ENCODE results near the gene ROBO4. TPM values are rescaled to one million over a fixed set of nuclear protein-coding genes. Genes with fewer than 3 reads are reported as not detected.

ROBO4 gene
- total and polyA plus RNA-seq, 2 of the 13 experiments (the other 11 are each of a cell fraction or from before 2014, with no cell fraction given), result 0.07 to 1.1 TPM

DNA sequence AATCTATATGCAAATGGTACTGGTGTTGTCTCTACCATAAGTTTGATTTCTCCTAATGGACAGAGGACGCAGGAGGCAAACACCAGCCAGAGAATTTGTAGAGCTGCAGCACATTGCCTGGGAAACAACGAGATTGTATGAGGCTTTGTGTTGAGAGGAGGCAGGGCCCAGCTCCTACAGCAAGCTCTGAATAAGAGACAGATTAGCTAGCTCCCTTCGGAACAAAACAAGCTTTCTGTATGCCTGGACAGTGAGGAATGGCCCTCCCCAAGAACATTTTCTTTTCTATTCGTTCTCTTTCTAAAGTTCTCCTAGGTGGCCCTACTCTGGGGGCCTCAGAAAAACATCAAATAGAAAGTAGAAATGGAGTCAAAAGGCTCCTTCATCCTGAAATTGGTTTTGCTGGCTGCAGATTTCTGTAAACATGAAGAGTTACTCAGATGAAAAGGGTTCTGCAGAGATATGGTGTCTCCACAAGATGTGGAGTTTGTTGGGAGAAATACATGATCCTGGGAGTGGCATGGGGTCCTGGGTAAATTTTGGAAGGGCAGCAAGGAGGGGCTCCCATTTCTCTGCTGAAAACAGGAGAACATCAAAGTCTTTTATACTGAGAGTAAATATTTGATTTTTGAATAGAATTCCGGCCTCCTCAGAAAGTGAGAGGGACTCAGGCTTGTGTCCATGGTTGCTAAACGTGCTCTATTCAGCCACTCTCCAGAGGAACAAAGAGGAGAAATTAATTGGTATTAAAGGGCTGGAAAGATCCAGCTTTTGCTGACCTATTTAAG, 45.0 kb upstream of the ROBO4 start (continued):
- TF ChIP-seq HOMEZ (CRISPR knock-in tag; IDR thresholded peaks at IDR 0.05; ENCODE audit: low read depth) (0 out of 2 replicates have a peak, but pooled peaks have one; percentile 17), SOX5 (CRISPR knock-in tag; IDR thresholded peaks at IDR 0.05; ENCODE audit: borderline replicate concordance) (peak; percentile 60), TARDBP (CRISPR knock-in tag; IDR thresholded peaks at IDR 0.05) (peak; percentile 62; the same call in 1 of the 2 replicates), HMG20A (CRISPR knock-in tag; IDR thresholded peaks at IDR 0.05; ENCODE audit: borderline replicate concordance) (0 out of 2 replicates have a peak, but pooled peaks have one; percentile 11), ZSCAN30 (CRISPR knock-in tag; IDR thresholded peaks at IDR 0.05) (0 out of 2 replicates have a peak, but pooled peaks have one; percentile 35), FOXA1 (IDR thresholded peaks at IDR 0.05) (no peak), FOXA1 (CRISPR knock-in tag; IDR thresholded peaks at IDR 0.05) (no peak; the same call in 1 of the 2 replicates), ZSCAN9 (CRISPR knock-in tag; IDR thresholded peaks at IDR 0.05; ENCODE audit: borderline replicate concordance) (no peak), POLR2G (IDR thresholded peaks at IDR 0.05; ENCODE audit: low read depth, low read length) (0 out of 2 replicates have a peak, but pooled peaks have one; percentile 16), ZNF543 (CRISPR knock-in tag; IDR thresholded peaks at IDR 0.05) (peak; percentile 41; the same call in 1 of the 2 replicates), GATA4 (IDR thresholded peaks at IDR 0.05; ENCODE audit: borderline replicate concordance, low read depth) (peak; percentile 65; the same call in 1 of the 2 replicates), ZNF207 (IDR thresholded peaks at IDR 0.05; ENCODE audit: borderline replicate concordance) (no peak), HOXA3 (CRISPR knock-in tag; IDR thresholded peaks at IDR 0.05) (0 out of 2 replicates have a peak, but pooled peaks have one; percentile 36), HOXD1 (CRISPR knock-in tag; IDR thresholded peaks at IDR 0.05) (0 out of 2 replicates have a peak, but pooled peaks have one; percentile 14), SAP130 (CRISPR knock-in tag; IDR thresholded peaks at IDR 0.05; ENCODE audit: low read depth) (peak; percentile 34; the same call in 1 of the 2 replicates), ARNTL (CRISPR knock-in tag; IDR thresholded peaks at IDR 0.05) (0 out of 2 replicates have a peak, but pooled peaks have one; percentile 45), NFKB2 (CRISPR knock-in tag; IDR thresholded peaks at IDR 0.05; ENCODE audit: borderline replicate concordance) (no peak), ZNF10 (CRISPR knock-in tag; IDR thresholded peaks at IDR 0.05; ENCODE audit: borderline replicate concordance, low read depth) (no peak)
- TF ChIP-seq, protein P1, sequence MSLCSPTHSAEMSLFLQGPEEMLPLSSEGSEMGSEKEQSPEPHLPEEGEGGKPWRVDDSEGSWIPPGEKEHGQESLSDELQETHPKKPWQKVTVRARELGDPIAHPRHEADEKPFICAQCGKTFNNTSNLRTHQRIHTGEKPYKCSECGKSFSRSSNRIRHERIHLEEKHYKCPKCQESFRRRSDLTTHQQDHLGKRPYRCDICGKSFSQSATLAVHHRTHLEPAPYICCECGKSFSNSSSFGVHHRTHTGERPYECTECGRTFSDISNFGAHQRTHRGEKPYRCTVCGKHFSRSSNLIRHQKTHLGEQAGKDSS (CRISPR knock-in tag; IDR thresholded peaks at IDR 0.05; ENCODE audit: borderline replicate concordance, low read depth), result 0 out of 2 replicates have a peak, but pooled peaks have one; percentile 11
- TF ChIP-seq, protein P2, sequence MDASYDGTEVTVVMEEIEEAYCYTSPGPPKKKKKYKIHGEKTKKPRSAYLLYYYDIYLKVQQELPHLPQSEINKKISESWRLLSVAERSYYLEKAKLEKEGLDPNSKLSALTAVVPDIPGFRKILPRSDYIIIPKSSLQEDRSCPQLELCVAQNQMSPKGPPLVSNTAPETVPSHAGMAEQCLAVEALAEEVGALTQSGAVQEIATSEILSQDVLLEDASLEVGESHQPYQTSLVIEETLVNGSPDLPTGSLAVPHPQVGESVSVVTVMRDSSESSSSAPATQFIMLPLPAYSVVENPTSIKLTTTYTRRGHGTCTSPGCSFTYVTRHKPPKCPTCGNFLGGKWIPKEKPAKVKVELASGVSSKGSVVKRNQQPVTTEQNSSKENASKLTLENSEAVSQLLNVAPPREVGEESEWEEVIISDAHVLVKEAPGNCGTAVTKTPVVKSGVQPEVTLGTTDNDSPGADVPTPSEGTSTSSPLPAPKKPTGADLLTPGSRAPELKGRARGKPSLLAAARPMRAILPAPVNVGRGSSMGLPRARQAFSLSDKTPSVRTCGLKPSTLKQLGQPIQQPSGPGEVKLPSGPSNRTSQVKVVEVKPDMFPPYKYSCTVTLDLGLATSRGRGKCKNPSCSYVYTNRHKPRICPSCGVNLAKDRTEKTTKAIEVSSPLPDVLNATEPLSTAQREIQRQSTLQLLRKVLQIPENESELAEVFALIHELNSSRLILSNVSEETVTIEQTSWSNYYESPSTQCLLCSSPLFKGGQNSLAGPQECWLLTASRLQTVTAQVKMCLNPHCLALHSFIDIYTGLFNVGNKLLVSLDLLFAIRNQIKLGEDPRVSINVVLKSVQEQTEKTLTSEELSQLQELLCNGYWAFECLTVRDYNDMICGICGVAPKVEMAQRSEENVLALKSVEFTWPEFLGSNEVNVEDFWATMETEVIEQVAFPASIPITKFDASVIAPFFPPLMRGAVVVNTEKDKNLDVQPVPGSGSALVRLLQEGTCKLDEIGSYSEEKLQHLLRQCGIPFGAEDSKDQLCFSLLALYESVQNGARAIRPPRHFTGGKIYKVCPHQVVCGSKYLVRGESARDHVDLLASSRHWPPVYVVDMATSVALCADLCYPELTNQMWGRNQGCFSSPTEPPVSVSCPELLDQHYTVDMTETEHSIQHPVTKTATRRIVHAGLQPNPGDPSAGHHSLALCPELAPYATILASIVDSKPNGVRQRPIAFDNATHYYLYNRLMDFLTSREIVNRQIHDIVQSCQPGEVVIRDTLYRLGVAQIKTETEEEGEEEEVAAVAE (CRISPR knock-in tag; IDR thresholded peaks at IDR 0.05; ENCODE audit: borderline replicate concordance), result no peak
- TF ChIP-seq, protein P3, sequence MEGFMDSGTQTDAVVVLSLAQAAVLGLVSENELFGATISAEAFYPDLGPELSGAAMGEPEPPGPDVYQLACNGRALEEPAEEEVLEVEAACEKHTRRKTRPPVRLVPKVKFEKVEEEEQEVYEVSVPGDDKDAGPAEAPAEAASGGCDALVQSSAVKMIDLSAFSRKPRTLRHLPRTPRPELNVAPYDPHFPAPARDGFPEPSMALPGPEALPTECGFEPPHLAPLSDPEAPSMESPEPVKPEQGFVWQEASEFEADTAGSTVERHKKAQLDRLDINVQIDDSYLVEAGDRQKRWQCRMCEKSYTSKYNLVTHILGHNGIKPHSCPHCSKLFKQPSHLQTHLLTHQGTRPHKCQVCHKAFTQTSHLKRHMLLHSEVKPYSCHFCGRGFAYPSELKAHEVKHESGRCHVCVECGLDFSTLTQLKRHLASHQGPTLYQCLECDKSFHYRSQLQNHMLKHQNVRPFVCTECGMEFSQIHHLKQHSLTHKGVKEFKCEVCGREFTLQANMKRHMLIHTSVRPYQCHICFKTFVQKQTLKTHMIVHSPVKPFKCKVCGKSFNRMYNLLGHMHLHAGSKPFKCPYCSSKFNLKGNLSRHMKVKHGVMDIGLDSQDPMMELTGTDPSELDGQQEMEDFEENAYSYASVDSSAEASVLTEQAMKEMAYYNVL (CRISPR knock-in tag; IDR thresholded peaks at IDR 0.05; ENCODE audit: borderline replicate concordance), result peak; percentile 57; the same call in 1 of the 2 replicates

All from HepG2 (cell line).